Stimulated activated CD4-positive, alpha-beta T cell treated with anti-CD3 and anti-CD28 coated beads, Interleukin-4, amount 100 ng/mL, for 48 hours (primary cell): Measurements from ENCODE around the gene TMEM79.
"Not testable (repeated sequence)": the region's sequence is repeated elsewhere in the genome, so short reads cannot be mapped to it uniquely, and the experiment has no call there.

Experiments used
- DNase-seq, 2 donors: peaks; one replicate each; pipeline ENCODE4 v3.0.0-alpha.2; 2020; ENCODE audit warnings: low read depth in 2 of 2

The TMEM79 gene

DNA sequence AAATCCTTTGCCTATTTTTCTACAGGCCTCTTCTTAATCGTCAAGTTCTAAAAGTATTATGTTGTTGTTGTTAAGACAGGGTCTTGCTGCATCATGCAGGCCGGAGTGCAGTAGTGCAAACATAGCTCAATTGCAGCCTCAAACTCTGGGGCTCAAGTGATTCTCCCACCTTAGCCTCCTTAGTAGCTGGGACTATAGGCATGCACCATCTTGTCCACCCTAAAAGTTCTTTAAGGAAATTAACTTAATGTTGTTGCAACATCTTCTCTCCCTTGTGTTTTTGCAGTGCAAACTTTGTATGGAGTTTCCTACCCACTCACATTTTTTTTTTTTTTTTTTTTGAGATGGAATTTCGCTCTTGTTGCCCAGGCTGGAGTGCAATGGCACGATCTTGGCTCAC lies 19.1 kb downstream of the TMEM79 start:
- no peak for DNase-seq

GRCh38 chr1:156305215-156305614 lies 21.1 kb downstream of the TMEM79 start:
- DNase-seq = no peak

DNA sequence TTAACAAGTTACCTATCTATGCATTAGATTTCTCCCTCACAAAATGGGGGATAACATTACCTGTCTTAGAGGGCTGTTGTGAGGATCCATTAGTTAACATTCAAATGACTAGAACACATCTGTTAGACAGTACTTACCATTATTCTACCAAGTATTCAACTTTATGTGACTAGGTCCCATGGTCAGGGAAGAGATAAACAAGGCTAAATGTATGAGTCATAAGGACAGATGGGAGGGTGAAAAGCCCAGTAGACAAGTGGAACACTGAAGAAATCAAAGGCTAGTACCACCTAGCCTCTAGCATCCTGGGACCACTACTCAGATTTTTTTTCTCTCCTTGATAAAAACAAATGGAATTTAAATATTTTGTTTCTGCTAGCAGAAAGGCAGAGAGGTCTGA lies 24.0 kb downstream of the TMEM79 start:
- no peak for DNase-seq

DNA sequence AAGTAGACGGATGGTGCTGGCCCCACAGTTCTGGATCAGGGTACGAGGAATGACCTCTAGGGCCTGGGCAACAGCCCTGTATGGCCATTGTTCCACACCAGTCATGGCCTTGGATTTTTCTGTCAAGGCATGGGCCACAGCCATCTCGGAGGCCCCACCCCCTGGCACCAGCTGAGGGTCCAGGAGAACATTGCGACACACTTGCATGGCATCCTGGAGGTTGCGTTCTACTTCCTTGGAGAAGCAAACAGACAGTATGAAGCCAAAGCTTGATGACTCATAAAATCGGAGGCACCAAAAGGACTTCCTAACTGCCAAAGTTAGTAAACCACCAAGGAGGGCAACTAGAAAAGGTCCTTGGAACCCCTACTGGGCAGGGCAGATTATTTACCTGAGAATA lies 26.8 kb downstream of the TMEM79 start:
- no peak for DNase-seq

DNA sequence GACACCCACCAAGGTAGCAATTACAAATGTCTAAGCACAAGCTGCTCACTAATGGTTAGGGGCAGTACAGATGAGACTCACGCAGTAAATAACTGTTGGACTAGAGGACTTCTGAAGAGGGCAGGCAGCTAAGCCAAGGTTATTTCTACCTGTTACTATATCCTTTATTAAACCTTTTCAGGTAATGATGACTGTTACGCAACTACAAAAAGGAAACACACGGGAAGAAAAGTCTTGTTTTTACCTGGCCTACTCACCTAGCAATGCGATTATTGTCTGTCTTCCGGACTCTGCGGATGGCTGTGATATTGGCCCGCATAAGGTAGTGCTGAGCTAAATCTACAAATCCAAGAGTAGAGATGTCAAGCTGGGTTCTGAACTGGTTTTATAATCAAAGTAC lies 32.8 kb downstream of the TMEM79 start:
- DNase-seq = no peak

DNA sequence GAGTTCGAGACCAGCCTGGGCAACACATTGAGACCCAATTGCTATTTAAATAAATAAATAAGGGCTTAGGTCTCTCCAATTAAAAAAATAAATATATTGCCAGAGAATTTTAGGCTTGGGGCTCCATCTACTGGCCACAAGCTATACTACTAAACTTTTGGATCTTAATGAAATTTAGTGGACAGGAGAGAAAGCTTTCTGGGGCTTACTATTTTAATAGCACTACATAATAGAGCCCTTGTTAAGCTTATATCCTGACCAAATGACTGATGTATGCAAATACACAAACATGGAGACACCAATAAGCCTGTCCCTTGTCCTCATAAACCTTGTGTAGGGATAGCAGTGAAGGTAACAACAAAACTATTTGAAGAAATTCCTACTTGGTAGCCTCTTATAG lies 35.5 kb downstream of the TMEM79 start:
- no peak for DNase-seq

DNA sequence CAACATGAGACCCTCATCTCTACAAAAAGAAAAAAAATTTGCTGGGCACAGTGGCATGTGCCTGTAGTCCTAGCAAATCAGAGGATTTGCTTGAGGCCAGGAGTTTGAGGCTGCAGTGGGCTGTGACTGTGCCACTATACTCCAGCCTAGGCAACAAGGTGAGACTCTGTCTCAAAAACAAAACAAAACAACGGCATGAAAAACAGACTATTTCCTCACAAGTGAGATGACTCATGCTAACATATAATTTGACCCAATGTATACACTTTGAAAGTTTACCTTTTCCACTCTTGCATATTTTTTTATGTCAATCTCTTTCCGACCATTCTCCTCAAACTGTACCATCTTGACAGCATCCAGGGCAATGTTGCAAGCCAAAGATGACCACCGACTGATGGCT lies 36.4 kb downstream of the TMEM79 start:
- no peak for DNase-seq

DNA sequence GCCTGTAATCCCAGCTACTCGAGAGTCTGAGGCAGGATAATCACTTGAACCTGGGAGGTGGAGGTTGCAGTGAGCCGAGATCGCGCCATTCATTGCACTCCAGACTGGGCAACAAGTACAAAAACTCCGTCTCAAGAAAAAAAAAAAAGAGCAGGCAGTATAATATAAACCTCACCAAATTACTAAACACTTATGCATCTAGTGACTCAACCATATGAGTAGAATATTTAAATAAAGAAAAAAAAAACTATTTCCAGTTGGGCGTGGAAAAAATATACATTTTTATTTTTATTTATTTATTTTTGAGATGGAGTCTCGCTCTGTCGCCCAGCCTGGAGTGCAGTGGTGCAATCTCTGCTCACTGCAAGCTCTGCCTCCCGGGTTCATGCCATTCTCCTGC lies 39.1 kb downstream of the TMEM79 start:
- DNase-seq = not testable (repeated sequence)

DNA sequence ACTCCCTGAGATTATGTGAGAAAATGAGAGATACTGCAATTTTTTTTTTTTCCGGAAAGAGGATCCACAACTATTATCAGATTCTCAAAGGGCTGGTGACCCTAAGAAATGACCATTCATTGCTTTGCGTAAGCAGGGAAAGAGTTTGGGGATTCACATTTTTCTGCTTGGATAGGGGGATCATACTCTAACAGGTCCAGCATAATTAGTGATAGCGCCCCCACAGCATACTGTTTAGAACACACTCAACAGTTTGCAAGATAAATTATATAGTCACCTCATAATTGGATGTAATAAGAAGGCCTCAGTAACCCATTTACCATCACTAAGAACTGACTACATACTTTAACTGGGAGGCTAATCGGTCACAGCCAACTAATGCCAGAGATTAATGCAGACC lies 52.1 kb downstream of the TMEM79 start:
- DNase-seq = no peak

DNA sequence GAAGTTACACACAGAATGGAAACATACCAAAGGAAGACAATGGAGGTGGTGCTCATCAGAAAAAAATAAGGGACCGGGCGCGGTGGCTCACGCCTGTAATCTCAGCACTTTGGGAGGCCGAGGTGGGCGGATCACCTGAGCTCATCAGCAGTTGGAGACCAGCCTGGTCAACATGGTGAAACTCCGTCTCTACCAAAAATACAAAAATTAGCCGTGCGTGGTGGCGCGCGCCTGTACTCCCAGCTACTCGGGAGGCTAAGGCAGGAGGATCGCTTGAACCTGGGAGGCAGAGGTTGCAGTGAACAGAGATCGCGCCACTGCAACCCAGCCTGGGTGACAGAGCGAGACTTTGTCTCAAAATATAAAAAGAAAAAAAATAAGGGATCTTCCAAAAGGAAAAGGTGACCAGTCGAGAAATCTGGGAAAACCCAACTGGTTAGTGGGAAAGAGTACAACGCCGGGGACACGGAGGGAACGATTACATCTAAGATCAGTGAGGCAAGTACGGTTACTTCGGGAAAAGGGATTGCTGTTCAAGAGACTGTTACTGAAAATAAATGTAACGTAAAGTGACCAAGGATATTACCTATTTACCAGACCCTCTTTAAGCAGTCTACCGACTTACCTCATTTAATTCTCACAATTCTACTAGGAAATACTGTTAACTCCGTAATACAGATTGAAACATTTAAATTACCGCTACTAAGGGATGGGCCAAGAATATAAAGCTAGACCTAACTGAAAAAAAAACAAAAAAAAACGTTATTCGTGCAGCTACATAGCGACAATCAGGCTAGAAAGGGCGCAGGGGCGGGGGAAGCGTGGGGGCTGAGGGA lies 53.1 kb downstream of the TMEM79 start:
- no peak for DNase-seq

DNA sequence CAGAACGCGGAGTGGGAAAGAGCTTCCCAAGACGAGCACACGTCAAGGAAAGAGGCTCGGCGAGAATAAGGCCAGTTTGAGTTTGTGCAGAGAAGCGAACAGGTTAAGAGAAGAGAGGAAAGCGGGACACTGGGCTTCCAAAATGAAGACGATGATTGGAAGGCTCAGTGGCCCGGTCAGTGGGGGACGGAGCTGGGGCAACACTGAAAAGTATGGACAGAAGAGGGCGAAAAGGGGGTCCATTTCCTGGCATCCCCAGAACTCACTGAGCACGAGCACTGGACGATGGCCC lies 53.7 kb downstream of the TMEM79 start:
- peak in 1 of 2 donors; percentile 12 for DNase-seq

- peak; percentile 99 for DNase-seq
These were observed 54.3 kb downstream of the TMEM79 start, which contains the start of the genes CCT3 and TSACC for GRCh38 chr1:156338180-156338976. Gene CCT3 (minus strand): TSS chr1:156338292. CDS start chr1:156338184, 108 bp downstream. Gene TSACC (plus strand): TSS chr1:156338526. CDS start chr1:156339758, 1,232 bp downstream.
